ENCODE measurements around the gene TSPOAP1. TPM values are rescaled to one million over a fixed set of nuclear protein-coding genes. Genes with fewer than 3 reads are reported as not detected.
"Not testable (repeated sequence)": the region's sequence is repeated elsewhere in the genome, so short reads cannot be mapped to it uniquely, and the experiment has no call there.

The TSPOAP1 gene
- total RNA-seq, 1 donor from 2014 or later: 0.79 TPM

GRCh38 chr17:58341861-58342475, 13.4 kb upstream of the TSPOAP1 start:
- Histone ChIP-seq H3K4me3 (ENCODE audit: insufficient read depth, low read depth, low read length) (no peak overlapping the region), H3K4me2 (ENCODE audit: low read length) (no peak overlapping the region), H3K9ac (ENCODE audit: low read length) (no peak overlapping the region), H4K20me1 (ENCODE audit: insufficient read depth, low read length) (no peaks in the 10 kb centered on the region), H3K27me3 (ENCODE audit: insufficient read depth, low read length) (no peaks in the 10 kb centered on the region), H3K36me3 (ENCODE audit: insufficient read depth, low read length) (peaks cover 24% of the 10 kb centered on the region), H2AFZ (ENCODE audit: low read depth, low read length) (no peak overlapping the region), H3K79me2 (ENCODE audit: insufficient read depth, low read length) (no peaks in the 10 kb centered on the region), H3K9me3 (ENCODE audit: insufficient read depth, low read depth, low read length) (no peaks in the 10 kb centered on the region), H3K27ac (ENCODE audit: low read depth, low read length) (no peak overlapping the region), H3K4me1 (ENCODE audit: insufficient read depth, low read length) (peaks cover 26% of the 10 kb centered on the region)
- DNase-seq (ENCODE audit: low read depth) (no peak), FAIRE-seq (no peak)
- Mint-ChIP-seq H3K9me3 (ENCODE audit: unreplicated experiment) (no peaks in the 10 kb centered on the region), H3K4me1 (ENCODE audit: low read depth, unreplicated experiment) (peaks cover 21% of the 10 kb centered on the region), H3K4me3 (ENCODE audit: unreplicated experiment) (no peak overlapping the region), H3K27ac (ENCODE audit: unreplicated experiment) (no peak overlapping the region), H3K36me3 (ENCODE audit: low read depth, unreplicated experiment) (peaks cover 9% of the 10 kb centered on the region), H3K27me3 (ENCODE audit: low read depth, unreplicated experiment) (no peaks in the 10 kb centered on the region)
- TF ChIP-seq EZH2 (IDR thresholded peaks at IDR 0.05; ENCODE audit: insufficient read depth, low read length) (no peak), CTCF (IDR thresholded peaks at IDR 0.05; ENCODE audit: insufficient read depth, low read depth, low read length) (no peak)

GRCh38 chr17:58341136-58341860, 12.7 kb upstream of the TSPOAP1 start:
- not testable (repeated sequence) for H3K27me3 ChIP-seq (ENCODE audit: insufficient read depth, low read length)

GRCh38 chr17:58340405-58340876, 11.8 kb upstream of the TSPOAP1 start:
- H3K9me3 Mint-ChIP-seq (ENCODE audit: unreplicated experiment): no peaks in the 10 kb centered on the region
- TF ChIP-seq EZH2 (IDR thresholded peaks at IDR 0.05; ENCODE audit: insufficient read depth, low read length) (no peak), CTCF (IDR thresholded peaks at IDR 0.05; ENCODE audit: insufficient read depth, low read depth, low read length) (no peak)
- peaks cover 27% of the 10 kb centered on the region for H3K4me1 Mint-ChIP-seq (ENCODE audit: low read depth, unreplicated experiment)
- H3K9me3 ChIP-seq (ENCODE audit: insufficient read depth, low read depth, low read length): no peaks in the 10 kb centered on the region
- no peaks in the 10 kb centered on the region for H4K20me1 ChIP-seq (ENCODE audit: insufficient read depth, low read length)
- H3K79me2 ChIP-seq (ENCODE audit: insufficient read depth, low read length): no peaks in the 10 kb centered on the region
- DNase-seq (ENCODE audit: low read depth): no peak
- H3K4me1 ChIP-seq (ENCODE audit: insufficient read depth, low read length): peaks cover 32% of the 10 kb centered on the region
- no peaks in the 10 kb centered on the region for H3K27me3 ChIP-seq (ENCODE audit: insufficient read depth, low read length)
- no peak overlapping the region for H3K4me3 ChIP-seq (ENCODE audit: insufficient read depth, low read depth, low read length)
- H3K27ac ChIP-seq (ENCODE audit: low read depth, low read length): no peak overlapping the region
- peaks cover 5% of the 10 kb centered on the region for H3K36me3 Mint-ChIP-seq (ENCODE audit: low read depth, unreplicated experiment)
- no peak overlapping the region for H3K9ac ChIP-seq (ENCODE audit: low read length)
- no peak overlapping the region for H2AFZ ChIP-seq (ENCODE audit: low read depth, low read length)
- no peak for FAIRE-seq
- H3K27ac Mint-ChIP-seq (ENCODE audit: unreplicated experiment): no peak overlapping the region
- H3K4me3 Mint-ChIP-seq (ENCODE audit: unreplicated experiment): no peak overlapping the region
- no peaks in the 10 kb centered on the region for H3K27me3 Mint-ChIP-seq (ENCODE audit: low read depth, unreplicated experiment)
- H3K36me3 ChIP-seq (ENCODE audit: insufficient read depth, low read length): peaks cover 12% of the 10 kb centered on the region
- H3K4me2 ChIP-seq (ENCODE audit: low read length): no peak overlapping the region

More at GRCh38 chr17:58341136-58341860, 12.7 kb upstream of the TSPOAP1 start:
- not testable (repeated sequence) for H3K4me2 ChIP-seq (ENCODE audit: low read length); H3K9me3 Mint-ChIP-seq (ENCODE audit: unreplicated experiment); H3K27me3 Mint-ChIP-seq (ENCODE audit: low read depth, unreplicated experiment); H4K20me1 ChIP-seq (ENCODE audit: insufficient read depth, low read length); H2AFZ ChIP-seq (ENCODE audit: low read depth, low read length); H3K27ac Mint-ChIP-seq (ENCODE audit: unreplicated experiment); H3K4me3 Mint-ChIP-seq (ENCODE audit: unreplicated experiment); H3K79me2 ChIP-seq (ENCODE audit: insufficient read depth, low read length); H3K9me3 ChIP-seq (ENCODE audit: insufficient read depth, low read depth, low read length); FAIRE-seq; H3K4me3 ChIP-seq (ENCODE audit: insufficient read depth, low read depth, low read length); H3K36me3 Mint-ChIP-seq (ENCODE audit: low read depth, unreplicated experiment); DNase-seq (ENCODE audit: low read depth); H3K9ac ChIP-seq (ENCODE audit: low read length); H3K27ac ChIP-seq (ENCODE audit: low read depth, low read length)
- peaks cover 20% of the 10 kb centered on the region for H3K36me3 ChIP-seq (ENCODE audit: insufficient read depth, low read length)
- H3K4me1 Mint-ChIP-seq (ENCODE audit: low read depth, unreplicated experiment): peaks cover 24% of the 10 kb centered on the region
- H3K4me1 ChIP-seq (ENCODE audit: insufficient read depth, low read length): peaks cover 26% of the 10 kb centered on the region
